GM19397 (cell line): ENCODE measurements around the gene TMEM184C.

Experiments
- ATAC-seq: cut with Tn5 transposase; IDR thresholded peaks from one replicate; pipeline ENCODE4 v1.9.1; 2021; ENCODE audit warnings: mild to moderate bottlenecking, moderate library complexity; ENCODE audit not compliant: unreplicated experiment

TMEM184C gene

DNA sequence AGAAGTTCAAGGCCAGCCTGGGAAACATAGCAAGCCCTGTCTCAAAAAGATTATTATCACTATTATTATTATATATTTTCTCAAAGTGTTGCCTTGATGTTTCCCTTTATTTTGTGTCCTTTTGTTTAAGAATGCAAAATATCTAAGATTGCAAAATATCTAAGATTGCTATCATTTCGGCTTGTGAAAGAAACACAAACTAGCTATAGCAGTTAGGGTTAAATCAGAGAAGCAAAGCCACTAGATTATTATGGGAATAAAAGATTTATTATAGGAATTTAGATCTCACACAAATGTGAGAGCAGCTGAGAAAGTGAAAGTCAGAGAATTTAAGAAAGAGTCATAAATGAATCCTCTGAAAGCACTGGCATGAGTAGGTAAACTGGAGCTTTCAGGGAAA lies 18.0 kb upstream of the TMEM184C start:
- ATAC-seq, result no peak

DNA sequence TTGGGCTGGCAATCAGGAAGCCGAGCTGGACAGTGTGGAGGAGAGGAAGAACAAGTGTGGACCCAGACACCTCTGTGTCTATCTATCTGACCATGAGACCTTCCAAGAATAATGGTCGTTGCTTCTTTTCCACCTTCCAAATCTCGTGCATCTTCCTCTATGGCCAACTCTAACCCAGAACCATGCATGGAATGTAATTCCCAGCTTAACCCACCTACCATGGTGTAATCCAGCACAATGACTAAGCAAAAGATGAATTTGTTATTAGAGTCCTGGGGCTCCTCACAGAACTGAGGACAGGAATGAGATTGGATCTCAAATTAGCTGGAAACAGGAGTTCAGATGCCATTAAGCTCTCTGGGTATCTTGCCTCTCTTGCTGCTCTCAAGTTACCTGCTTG lies 17.4 kb upstream of the TMEM184C start:
- no peak for ATAC-seq

DNA sequence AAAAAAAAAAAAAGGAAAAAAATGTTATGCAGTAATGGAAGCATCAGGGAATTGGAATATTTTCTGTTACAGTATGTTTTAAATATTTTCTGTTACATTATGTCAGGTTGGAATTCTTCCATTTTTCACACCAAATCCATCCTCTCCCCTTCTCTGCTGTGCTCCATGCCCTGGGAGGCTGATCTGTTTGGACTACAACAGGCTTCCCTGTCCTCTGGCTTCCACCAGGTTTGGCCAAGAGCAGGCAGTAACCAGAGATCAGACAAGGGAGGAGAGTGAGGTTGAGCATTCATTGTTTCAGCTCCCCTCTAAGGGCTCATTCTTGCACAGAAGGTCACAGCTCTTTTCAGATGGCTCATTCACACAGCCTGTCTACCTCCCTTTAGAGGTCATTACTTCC lies 11.7 kb upstream of the TMEM184C start:
- ATAC-seq, result no peak

DNA sequence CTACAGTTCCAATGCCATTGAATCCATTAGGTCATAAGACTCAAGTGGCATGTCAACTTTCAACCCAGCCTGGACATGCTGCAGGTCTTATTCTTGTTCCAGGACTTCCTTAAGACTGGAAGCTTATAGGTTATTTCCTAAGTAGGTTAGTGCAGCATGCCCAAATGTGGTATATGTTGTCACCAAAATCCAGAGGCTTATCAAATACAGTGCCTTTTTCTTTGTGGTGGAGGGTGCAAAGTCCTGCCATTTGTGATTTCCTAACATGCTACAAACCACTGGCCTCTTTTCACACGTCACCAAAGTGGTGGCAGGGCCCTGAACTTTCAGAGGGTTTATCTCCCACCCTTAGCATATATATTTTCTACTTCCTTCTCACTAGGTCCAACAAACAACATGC lies 9.7 kb upstream of the TMEM184C start:
- ATAC-seq, result no peak

DNA sequence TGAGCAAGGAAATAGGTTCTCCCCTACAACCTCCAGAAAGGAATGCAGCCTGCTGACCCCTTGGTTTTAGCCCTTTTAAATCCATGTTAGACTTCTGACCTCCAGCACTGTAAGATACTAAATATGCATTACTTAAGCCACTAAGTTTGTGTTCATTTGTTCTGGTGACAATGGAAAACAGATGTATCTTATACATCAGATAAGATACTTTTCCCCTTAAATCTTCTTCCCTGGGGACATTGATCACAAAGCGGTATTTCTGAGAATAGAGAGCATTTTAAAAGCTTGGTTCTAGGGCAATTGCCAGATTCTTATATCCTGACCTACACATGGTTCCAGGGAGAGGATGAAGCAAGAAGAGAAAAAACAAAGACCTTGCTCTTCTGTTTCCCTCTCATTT lies 6.5 kb upstream of the TMEM184C start:
- ATAC-seq, result no peak

DNA sequence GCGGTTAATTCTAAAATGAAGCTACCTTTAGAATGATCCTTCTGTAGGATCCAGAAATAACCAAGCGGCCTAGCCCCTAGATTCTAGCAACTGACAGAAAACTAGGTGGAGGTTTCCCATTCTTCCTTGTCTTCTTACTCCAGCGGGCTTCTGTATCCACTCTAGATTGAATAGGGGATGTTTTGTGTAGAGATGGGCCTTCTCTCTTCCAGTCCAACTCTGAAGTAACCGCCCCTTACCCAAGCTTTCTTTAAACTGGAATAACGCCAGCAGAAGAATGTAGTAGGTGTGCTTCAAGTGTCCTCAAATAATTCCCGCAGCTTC lies 386 bp upstream of the TMEM184C start:
- ATAC-seq, result peak; percentile 8

DNA sequence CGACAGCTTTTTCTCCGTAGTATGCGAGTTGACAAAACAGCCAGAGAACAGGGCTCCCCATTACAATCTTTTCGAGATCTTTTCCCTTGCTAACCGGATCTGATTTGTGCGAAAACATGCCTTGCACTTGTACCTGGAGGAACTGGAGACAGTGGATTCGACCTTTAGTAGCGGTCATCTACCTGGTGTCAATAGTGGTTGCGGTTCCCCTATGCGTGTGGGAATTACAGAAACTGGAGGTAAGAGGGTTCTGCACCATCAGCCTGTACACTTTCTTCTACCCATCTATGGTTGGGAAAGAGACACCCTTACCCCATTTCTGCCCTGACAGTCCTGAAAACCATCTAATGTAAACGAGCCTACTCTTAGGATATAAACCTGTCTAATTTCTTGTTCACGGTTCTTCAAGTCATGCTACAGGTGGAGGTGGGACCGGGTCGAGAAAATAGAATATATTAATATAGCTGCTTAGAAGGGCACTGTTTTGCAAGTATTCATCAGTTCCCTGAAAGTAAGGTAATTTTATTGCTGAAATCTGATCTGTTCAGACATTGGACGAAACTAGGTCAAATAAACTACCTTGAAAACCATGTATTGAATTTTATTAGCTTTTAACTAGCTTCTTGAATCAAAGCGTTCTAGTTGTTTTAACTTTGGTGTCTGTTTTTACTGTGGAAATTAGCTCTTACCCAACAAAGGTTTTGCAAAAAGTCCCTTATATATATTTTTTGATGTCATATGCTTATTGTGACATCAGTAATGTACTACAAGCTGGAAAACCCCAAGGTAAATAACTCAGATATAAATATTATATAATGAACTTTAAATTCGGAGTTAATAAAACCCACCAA lies 869 bp downstream of the TMEM184C start:
- ATAC-seq, result peak; percentile 3

DNA sequence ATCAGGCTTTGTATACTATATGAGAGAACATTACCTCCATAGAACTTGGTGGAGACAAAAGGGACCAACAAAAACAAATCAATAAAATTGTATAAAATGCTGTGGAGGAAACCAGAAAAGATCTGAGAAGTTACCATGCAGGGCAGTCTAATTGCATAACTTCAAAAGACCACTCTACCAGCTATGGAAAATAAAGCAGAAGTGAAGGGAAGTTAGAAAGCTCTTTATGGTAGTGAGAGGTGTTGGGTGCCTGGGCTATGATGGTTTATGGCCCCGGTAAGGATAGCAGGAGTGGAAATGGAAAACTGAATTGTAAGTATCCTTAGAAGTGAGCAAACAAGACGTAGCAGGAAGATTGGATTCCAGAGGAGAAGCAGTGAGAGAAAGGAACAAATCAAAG lies 3.1 kb downstream of the TMEM184C start:
- ATAC-seq, result no peak

- no peak for ATAC-seq
Observed at GRCh38 chr4:147625733-147626132, 8.5 kb downstream of the TMEM184C start.

GRCh38 chr4:147626903-147627302 lies 9.7 kb downstream of the TMEM184C start:
- no peak for ATAC-seq

DNA sequence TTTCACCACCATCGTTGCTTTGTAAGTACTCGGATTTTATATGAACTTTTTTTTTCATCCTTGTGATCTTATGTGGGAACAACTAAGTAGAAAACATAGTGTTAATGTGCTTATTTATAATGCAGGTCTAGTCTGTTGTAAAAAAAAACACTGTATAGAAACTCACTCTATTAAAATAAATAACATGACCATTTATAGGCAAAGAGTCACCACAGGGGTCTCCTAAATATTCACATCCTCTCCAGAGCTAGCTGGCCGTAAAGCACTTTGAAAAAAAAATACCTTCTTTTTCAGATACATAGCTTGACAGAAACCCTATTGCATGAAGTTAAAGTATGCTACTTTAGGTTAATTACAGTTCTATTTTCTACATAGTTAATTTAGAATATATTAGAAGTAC lies 11.2 kb downstream of the TMEM184C start:
- ATAC-seq, result no peak

GRCh38 chr4:147629783-147630730 lies 12.9 kb downstream of the TMEM184C start:
- ATAC-seq, result no peak

- ATAC-seq, result no peak
Observed at GRCh38 chr4:147633113-147633512, 15.9 kb downstream of the TMEM184C start.

GRCh38 chr4:147633643-147634042 lies 16.4 kb downstream of the TMEM184C start:
- ATAC-seq, result no peak

DNA sequence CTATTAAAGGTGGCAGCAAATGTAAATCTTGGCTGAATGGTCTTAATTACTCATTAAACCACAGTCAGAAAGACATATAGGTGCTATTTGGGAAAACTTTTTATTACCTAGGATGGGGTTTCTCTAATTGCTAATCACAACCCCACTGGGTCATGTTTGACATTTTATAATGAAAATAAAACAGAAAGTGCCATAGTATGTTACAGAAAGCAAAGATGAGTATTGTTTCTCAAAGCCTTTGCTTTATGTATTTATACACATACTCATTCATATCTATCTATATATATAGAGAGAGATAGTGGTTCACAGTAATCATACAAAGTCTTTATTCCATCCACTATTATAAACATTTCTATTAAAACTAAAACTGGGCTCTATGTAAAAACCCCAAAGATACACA lies 18.2 kb downstream of the TMEM184C start:
- no peak for ATAC-seq

GRCh38 chr4:147638365-147638764 lies 21.2 kb downstream of the TMEM184C start:
- ATAC-seq, result no peak

GRCh38 chr4:147638942-147639341 lies 21.7 kb downstream of the TMEM184C start:
- ATAC-seq, result no peak

DNA sequence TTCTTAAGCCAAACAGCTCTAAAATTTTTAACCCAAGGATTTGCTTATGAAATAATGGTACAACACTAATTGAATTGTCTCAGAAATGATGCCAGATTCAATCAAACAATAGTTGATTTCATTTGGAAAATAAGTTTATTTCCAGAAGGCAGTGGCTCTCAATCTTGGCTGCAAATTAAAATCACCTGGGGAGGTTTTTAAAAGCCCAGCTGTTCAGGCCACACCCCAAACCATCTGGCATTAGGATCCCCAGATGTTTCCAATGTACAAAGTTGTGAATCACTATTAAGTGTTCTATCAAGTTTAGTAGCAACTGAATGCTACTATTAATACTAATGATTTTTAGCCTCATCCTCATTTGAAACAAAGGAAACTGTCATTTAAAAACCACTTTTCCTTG lies 22.2 kb downstream of the TMEM184C start:
- ATAC-seq, result no peak

- no peak for ATAC-seq
Observed at GRCh38 chr4:147640331-147640730, 23.1 kb downstream of the TMEM184C start.

DNA sequence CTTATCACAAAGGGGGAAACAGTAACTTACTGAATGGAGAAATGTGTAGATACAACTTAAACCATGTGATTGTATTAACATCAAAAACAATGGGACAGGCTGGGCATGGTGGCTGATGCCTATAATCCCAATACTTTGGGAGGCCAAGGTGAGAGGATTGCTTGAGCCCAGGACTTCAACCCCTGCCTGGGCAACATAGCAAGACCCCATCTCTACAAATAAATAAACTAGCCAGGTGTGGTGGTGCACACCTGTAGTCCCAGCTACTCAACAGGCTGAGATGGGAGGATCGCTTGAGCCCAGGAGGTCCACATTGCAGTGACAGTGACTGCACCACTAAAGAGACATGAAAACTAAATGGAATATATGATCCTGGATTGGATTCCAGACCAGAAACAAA lies 26.4 kb downstream of the TMEM184C start:
- no peak for ATAC-seq

GRCh38 chr4:147644471-147644870 lies 27.3 kb downstream of the TMEM184C start:
- no peak for ATAC-seq

DNA sequence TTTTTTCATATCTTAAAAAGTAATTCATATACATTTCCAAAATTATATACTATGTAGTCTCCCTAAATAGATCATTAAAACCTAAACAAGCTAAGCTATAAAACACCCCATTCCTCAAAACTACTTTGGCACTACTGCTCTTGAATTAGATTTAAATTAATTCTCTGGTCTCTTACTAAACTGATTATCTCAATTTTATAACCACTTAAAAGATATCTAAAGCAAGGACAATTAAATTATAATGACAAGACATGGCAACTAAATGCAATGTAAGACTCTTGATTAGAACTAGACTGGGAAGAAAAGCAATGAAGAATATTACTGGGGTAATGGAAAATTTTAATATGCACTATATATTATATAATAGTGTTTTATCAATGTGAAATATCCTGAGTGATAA lies 27.9 kb downstream of the TMEM184C start:
- ATAC-seq, result no peak
